Measurements from ENCODE around the gene ADORA1.

The ADORA1 gene

DNA sequence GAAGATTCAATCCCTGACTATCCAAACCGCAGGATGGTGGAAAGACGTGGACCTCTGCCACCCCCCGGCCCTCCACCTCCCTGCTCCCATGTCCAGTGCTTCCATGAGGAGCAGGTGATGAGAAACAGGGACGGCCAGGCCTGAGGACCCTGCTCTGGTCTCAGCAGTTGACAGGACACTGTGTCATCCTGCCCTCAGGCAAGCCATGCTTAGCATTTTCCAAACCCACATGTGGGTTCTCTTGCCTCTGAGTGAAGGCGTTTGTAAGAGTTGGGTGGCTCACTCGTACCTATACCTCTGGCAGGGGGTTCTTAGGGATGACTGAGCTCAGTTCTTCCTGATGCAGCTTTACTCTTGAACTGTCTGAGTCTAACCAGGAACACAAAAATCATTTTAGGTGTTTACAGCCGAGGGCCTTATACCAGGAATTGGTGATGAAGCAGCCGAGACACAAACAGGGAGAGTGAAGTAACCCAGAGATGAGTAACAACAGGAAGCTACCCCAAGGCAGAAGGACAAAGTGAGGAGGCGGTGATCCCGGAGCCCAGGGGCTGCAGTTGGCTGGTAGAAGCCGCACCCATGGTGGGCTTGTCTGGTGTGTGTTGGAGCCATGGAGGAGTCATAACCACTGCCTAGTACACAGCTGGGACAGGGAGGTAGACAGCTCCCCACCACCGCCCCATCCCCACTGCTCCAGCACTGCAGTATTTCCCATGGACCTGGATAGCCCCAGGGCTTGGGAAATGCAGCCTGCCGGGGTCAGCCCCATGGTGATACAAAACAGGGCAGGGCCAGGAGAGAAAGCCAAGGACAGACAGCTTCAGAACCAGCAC lies 26.7 kb downstream of the ADORA1 start:
- TF ChIP-seq, protein P1, sequence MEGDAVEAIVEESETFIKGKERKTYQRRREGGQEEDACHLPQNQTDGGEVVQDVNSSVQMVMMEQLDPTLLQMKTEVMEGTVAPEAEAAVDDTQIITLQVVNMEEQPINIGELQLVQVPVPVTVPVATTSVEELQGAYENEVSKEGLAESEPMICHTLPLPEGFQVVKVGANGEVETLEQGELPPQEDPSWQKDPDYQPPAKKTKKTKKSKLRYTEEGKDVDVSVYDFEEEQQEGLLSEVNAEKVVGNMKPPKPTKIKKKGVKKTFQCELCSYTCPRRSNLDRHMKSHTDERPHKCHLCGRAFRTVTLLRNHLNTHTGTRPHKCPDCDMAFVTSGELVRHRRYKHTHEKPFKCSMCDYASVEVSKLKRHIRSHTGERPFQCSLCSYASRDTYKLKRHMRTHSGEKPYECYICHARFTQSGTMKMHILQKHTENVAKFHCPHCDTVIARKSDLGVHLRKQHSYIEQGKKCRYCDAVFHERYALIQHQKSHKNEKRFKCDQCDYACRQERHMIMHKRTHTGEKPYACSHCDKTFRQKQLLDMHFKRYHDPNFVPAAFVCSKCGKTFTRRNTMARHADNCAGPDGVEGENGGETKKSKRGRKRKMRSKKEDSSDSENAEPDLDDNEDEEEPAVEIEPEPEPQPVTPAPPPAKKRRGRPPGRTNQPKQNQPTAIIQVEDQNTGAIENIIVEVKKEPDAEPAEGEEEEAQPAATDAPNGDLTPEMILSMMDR (IDR thresholded peaks at IDR 0.05; ENCODE audit: low read depth, low read length) = no peak
- no peak for DNase-seq (ENCODE audit: extremely low read depth, low read depth)

DNA sequence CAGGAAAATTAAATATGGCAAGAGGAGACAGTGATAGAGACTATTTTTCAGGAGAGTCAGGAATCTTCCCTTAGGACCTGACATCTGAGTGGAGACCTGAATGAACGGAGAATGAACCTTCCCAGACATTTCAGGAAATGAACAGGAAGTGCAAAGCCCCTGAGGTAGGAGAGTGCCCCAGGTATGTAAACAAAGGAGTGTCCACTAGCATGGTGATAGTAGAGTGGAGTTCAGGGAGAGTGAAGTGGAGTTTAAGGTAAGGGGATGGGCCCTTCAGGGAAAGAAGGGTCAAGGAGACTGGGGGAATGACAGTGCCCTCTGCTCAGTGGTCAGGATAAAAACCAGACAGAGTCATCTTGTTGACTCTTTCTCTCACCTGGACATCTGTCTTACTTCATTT lies 28.8 kb downstream of the ADORA1 start:
- TF ChIP-seq, protein P1 (IDR thresholded peaks at IDR 0.05; ENCODE audit: low read depth, low read length) = no peak

DNA sequence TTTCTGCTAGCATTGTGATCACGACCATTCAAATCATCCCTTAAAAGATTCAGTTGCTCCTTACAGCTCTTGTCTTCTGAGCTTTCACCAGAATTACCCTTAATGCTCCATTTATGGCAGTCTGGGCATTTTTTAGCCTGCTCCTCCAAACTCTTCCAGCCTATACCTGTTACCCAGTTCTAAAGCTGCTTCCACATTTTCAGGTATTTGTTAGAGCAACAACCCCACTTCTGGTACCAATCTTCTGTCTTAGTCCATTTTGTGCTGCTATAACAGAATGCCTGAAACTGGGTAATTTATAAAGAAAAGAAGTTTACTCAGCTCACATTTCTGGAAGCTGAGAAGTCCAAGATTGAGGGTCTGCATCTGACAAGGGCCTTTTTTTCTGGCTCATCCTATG lies 30.9 kb downstream of the ADORA1 start:
- no peak for DNase-seq (ENCODE audit: extremely low read depth, low read depth)
- TF ChIP-seq, protein P1 (IDR thresholded peaks at IDR 0.05; ENCODE audit: low read depth, low read length) = no peak

More for the DNA sequence above, 28.8 kb downstream of the ADORA1 start:
- DNase-seq (ENCODE audit: extremely low read depth, low read depth) = no peak

DNA sequence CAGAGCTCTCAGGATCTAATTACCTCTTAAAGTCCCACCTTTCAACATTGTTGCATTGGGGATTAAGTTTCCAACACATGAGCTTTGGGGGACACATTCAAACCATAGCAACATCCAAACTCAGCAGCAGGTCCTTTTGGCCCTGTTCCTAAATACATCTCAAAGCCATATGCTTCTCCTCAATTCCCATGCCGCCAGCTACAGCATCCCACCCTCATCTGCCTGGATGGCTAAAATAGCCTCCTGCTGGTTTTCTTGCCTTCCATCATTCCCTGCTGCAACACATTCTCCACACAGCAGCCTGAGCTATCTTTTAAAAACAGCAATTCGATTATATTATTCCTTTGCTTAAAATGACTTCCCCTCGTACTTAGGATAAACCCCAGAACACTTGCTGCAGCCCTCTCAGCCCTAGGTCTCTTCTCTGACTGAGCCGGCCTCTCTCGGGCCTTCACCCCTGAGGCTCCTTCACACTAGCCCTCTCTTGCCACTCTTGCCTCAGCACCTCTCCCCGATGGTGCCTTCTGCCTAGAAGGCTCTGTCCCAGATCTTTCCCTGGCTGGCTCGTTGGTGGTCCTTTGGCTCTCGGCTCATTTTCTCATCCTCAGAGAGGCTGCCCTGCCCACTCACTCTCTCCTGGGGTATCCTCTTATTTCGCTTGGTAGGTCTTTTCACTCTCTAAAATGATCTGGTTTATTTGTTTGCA lies 31.6 kb downstream of the ADORA1 start:
- no peak for DNase-seq (ENCODE audit: extremely low read depth, low read depth)
- TF ChIP-seq, protein P1 (IDR thresholded peaks at IDR 0.05; ENCODE audit: low read depth, low read length) = no peak

DNA sequence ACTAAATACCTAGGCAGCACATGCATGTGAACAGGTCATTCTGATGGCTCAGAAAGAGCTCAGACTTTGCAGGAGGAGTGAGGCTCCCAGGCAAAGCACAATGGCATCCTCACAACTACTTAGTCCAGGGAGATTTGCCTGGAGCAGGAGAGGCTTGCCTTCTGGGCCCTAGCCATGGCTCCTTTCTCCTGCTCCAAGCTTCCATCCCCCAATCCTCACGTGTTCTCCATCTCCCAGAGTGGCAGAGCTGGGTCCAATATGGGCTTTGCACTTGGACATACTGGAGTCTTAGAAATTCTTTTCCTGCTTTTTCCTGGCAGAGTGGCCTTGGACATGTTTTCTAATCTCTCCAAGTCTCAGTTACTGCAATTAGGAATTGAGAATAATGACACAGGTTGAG lies 32.3 kb downstream of the ADORA1 start:
- TF ChIP-seq, protein P1 (IDR thresholded peaks at IDR 0.05; ENCODE audit: low read depth, low read length) = no peak
- DNase-seq (ENCODE audit: extremely low read depth, low read depth) = no peak

DNA sequence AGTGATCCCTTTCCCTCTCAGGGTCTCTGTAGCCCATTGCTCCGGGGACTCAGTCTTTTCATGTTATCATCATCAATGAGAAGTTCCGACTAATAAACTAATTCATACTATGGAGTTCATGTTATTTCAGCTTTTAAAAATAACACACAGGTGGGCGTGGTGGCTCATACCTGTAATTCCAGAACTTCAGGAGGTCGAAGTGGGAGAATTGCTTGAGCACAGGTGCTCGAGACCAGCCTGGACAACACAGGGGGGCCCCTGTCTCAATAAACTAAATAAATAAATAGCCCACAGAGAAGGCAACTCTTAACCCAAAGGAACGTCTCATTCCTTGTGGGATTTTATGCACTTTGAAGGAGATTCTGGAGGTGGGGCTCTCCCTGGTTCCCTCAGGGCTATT lies 33.6 kb downstream of the ADORA1 start:
- DNase-seq (ENCODE audit: extremely low read depth, low read depth) = no peak
- TF ChIP-seq, protein P1 (IDR thresholded peaks at IDR 0.05; ENCODE audit: low read depth, low read length) = no peak

DNA sequence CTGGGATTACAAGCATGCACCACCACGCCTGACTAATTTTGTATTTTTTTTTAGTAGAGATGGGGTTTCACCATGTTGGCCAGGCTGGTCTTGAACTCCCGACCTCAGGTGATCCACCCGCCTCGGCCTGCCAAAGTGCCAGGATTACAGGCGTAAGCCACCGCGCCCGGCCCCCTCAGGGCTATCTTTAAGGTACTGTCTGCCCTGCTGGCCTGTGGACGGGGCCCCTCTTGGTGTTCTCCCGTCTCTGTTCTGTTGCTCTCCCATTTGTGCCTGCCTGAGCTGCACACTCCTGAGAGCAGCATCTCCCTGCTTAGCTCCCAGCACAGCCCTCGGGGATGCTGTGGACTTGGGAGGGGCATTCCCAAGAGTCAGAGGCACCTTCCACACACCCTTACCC lies 34.2 kb downstream of the ADORA1 start:
- TF ChIP-seq, protein P1 (IDR thresholded peaks at IDR 0.05; ENCODE audit: low read depth, low read length) = no peak

More for the DNA sequence above, 34.2 kb downstream of the ADORA1 start:
- DNase-seq (ENCODE audit: extremely low read depth, low read depth) = no peak

Measured in AG09319 (cell line).